Measurements from ENCODE around the gene PNRC1. TPM values are rescaled to one million over a fixed set of nuclear protein-coding genes. Genes with fewer than 3 reads are reported as not detected.
A peak's percentile ranks its signal among the peaks of the same experiment; 100 is the strongest.

Gene PNRC1
- total and polyA plus RNA-seq, 10 donors = 73.1 to 350 (median 309) TPM

DNA sequence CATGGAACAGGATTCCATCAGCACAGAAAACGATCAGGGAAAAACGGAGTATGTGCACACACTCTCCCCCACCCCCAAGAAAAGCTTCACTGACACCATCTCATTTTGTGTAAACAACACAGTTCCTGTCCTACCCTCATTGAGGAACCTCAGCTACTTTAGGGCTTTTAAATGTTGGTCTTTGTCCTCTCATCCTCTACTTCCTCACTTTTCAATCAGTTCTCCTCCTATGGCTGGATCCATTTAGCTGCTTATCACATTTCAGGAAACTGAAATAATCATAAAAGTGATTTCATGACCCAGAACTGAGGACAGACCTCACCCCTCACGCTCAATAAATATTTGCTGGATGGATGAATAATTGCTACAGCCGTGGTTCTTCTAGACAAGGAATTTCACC, 33.1 kb upstream of the PNRC1 start:
- Histone ChIP-seq H3K4me1 (peaks cover 0 to 39% (median 3%) of the 10 kb centered on the region in 6 donors), H3K27ac (peak overlapping the region in 2 of 8 donors; percentile 21 to 27), H3K27me3 (replicated peaks in 1 of 7) (no peaks in the 10 kb centered on the region), H3K36me3 (no peaks in the 10 kb centered on the region), H3K9me3 (no peaks in the 10 kb centered on the region), H3K4me3 (no peak overlapping the region)
- WGBS, 5 donors = 52 to 80% (median 61%) methylated on average over 4 of the region's 4 CpGs
- intact Hi-C loops (cut with DNase I; ENCODE audit: low total_unique reads) = no loop called here
- no peak for TF ChIP-seq POLR2A (IDR thresholded peaks at IDR 0.05)
- TF ChIP-seq POLR2AphosphoS5 (IDR thresholded peaks at IDR 0.05) = no peak
- TF ChIP-seq, protein P1, sequence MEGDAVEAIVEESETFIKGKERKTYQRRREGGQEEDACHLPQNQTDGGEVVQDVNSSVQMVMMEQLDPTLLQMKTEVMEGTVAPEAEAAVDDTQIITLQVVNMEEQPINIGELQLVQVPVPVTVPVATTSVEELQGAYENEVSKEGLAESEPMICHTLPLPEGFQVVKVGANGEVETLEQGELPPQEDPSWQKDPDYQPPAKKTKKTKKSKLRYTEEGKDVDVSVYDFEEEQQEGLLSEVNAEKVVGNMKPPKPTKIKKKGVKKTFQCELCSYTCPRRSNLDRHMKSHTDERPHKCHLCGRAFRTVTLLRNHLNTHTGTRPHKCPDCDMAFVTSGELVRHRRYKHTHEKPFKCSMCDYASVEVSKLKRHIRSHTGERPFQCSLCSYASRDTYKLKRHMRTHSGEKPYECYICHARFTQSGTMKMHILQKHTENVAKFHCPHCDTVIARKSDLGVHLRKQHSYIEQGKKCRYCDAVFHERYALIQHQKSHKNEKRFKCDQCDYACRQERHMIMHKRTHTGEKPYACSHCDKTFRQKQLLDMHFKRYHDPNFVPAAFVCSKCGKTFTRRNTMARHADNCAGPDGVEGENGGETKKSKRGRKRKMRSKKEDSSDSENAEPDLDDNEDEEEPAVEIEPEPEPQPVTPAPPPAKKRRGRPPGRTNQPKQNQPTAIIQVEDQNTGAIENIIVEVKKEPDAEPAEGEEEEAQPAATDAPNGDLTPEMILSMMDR (IDR thresholded peaks at IDR 0.05 in 8 of 11, conservative IDR thresholded peaks at IDR 0.05 in 3 of 11) = no peak
- no peak for DNase-seq

DNA sequence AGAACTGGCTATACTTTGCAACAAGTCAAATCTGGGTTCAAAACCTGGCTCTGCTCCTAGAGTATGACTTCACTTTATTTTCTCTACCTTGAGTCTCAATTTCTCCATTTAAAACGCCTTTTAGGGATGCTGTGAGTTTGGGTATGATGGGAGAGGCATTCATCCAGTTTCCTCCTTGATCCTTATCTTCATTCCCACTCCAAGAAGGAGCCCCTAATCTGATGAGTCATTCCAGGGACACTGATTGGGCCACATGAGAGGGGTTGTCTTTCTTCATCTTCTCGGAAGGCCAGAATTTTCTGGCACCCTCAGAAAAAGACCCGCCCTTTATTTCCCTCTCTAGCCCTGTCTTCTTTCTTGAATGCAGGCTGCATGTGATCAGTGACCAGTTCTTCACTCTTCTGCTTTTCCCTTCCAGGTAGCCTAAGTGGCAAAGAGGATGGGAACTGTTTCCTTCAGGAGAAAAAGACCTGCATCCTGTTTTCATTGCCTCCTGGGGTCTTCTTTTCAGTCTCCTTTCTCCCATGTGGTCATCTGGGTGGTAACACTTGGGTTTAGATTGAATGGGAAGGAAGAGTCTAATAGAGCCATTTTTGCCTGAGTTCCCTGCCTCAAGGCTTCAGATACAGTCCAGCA, 32.1 kb upstream of the PNRC1 start:
- no peak overlapping the region for H3K4me3 ChIP-seq
- H3K9me3 ChIP-seq = no peaks in the 10 kb centered on the region
- H3K27me3 ChIP-seq (replicated peaks in 1 of 7) = no peaks in the 10 kb centered on the region
- TF ChIP-seq, protein P1 (IDR thresholded peaks at IDR 0.05 in 8 of 11, conservative IDR thresholded peaks at IDR 0.05 in 3 of 11) = no peak
- TF ChIP-seq POLR2AphosphoS5 (IDR thresholded peaks at IDR 0.05) (no peak), POLR2A (IDR thresholded peaks at IDR 0.05) (no peak)
- DNase-seq = no peak
- no peaks in the 10 kb centered on the region for H3K36me3 ChIP-seq
- H3K4me1 ChIP-seq = peaks cover 0 to 35% (median 3%) of the 10 kb centered on the region in 6 donors
- intact Hi-C loops (cut with DNase I; ENCODE audit: low total_unique reads) = no loop called here
- WGBS, 5 donors = 79 to 92% (median 84%) methylated on average over 3 of the region's 3 CpGs
- H3K27ac ChIP-seq = no peak overlapping the region

DNA sequence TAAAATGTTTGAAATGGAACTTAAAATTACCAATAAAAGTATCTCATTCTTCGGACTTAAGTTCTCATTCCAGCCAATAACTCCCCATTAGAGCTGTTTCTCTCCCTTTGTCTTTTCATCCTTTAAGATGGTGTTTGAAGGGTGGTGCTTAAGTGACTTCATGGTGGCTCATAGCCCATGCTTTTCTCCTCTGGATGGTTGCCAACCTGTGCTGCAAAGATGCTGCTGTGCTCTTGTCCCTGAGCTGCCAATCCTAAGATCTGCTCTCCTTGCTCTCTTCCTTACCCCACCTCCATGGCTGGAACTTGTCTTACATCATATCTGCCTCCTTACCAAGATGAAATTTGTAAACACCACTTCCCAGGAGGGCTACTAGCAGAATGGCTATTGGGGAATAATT, 31.6 kb upstream of the PNRC1 start:
- TF ChIP-seq POLR2AphosphoS5 (IDR thresholded peaks at IDR 0.05) (no peak), POLR2A (IDR thresholded peaks at IDR 0.05) (no peak)
- TF ChIP-seq, protein P1 (IDR thresholded peaks at IDR 0.05 in 8 of 11, conservative IDR thresholded peaks at IDR 0.05 in 3 of 11) = no peak

DNA sequence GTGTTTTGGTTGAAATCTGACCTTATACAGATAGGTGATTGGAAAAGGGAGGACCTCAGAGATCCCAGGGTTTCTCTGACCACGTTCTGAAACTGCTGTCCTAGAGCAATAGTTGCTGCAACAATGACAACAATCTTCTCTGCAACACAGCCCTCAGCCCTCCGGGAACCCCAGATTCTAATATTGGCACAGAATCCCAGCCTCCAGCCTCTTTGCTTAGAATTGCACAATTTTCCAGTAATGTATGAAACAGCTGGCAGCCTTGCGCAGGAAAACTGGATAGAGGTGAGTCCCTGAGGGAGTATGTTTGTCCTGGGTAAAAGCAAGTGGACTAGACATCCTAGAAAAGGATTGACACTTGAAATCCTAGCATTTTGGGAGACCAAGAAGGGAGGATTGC, 30.4 kb upstream of the PNRC1 start:
- intact Hi-C loops (cut with DNase I; ENCODE audit: low total_unique reads) = no loop called here
- no peaks in the 10 kb centered on the region for H3K9me3 ChIP-seq
- H3K27ac ChIP-seq = peak overlapping the region in 1 of 8 donors; percentile 3
- no peak for DNase-seq
- H3K36me3 ChIP-seq = no peaks in the 10 kb centered on the region
- no peak overlapping the region for H3K4me3 ChIP-seq
- H3K4me1 ChIP-seq = peaks cover 0 to 24% (median 0%) of the 10 kb centered on the region in 6 donors
- TF ChIP-seq, protein P1 (IDR thresholded peaks at IDR 0.05 in 8 of 11, conservative IDR thresholded peaks at IDR 0.05 in 3 of 11) = no peak
- TF ChIP-seq POLR2A (IDR thresholded peaks at IDR 0.05) (no peak), POLR2AphosphoS5 (IDR thresholded peaks at IDR 0.05) (no peak)
- H3K27me3 ChIP-seq (replicated peaks in 1 of 7) = no peaks in the 10 kb centered on the region
- WGBS, 5 donors = 43 to 82% (median 67%) methylated on average over 3 of the region's 3 CpGs

More for the DNA sequence above, 31.6 kb upstream of the PNRC1 start:
- DNase-seq = no peak
- Histone ChIP-seq H3K27ac (no peak overlapping the region), H3K4me3 (no peak overlapping the region), H3K9me3 (no peaks in the 10 kb centered on the region), H3K4me1 (peaks cover 0 to 35% (median 3%) of the 10 kb centered on the region in 6 donors), H3K36me3 (no peaks in the 10 kb centered on the region), H3K27me3 (replicated peaks in 1 of 7) (no peaks in the 10 kb centered on the region)
- WGBS, 5 donors = 87 to 96% (median 95%) methylated on average over 1 of the region's 1 CpG
- intact Hi-C loops (cut with DNase I; ENCODE audit: low total_unique reads) = no loop called here
